ENCODE data around the gene PRKN. TPM values are rescaled to one million over a fixed set of nuclear protein-coding genes. Genes with fewer than 3 reads are reported as not detected.

Gene PRKN
- total RNA-seq, 1 donor from 2014 or later: 7.0 TPM

- Mint-ChIP-seq H3K27me3 (ENCODE audit: unreplicated experiment) (peaks cover 3% of the 10 kb centered on the region), H3K36me3 (ENCODE audit: unreplicated experiment) (no peaks in the 10 kb centered on the region), H3K27ac (ENCODE audit: unreplicated experiment) (no peak overlapping the region), H3K9me3 (ENCODE audit: unreplicated experiment) (peaks cover 2% of the 10 kb centered on the region), H3K4me1 (ENCODE audit: low read depth, unreplicated experiment) (no peaks in the 10 kb centered on the region), H3K4me3 (ENCODE audit: unreplicated experiment) (no peak overlapping the region)
- TF ChIP-seq, protein P1, sequence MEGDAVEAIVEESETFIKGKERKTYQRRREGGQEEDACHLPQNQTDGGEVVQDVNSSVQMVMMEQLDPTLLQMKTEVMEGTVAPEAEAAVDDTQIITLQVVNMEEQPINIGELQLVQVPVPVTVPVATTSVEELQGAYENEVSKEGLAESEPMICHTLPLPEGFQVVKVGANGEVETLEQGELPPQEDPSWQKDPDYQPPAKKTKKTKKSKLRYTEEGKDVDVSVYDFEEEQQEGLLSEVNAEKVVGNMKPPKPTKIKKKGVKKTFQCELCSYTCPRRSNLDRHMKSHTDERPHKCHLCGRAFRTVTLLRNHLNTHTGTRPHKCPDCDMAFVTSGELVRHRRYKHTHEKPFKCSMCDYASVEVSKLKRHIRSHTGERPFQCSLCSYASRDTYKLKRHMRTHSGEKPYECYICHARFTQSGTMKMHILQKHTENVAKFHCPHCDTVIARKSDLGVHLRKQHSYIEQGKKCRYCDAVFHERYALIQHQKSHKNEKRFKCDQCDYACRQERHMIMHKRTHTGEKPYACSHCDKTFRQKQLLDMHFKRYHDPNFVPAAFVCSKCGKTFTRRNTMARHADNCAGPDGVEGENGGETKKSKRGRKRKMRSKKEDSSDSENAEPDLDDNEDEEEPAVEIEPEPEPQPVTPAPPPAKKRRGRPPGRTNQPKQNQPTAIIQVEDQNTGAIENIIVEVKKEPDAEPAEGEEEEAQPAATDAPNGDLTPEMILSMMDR (IDR thresholded peaks at IDR 0.05; ENCODE audit: partially characterized antibody, unreplicated experiment): no peak
- no peak for DNase-seq
Observed at GRCh38 chr6:161649841-161650240, 1077.7 kb downstream of the PRKN start.

DNA sequence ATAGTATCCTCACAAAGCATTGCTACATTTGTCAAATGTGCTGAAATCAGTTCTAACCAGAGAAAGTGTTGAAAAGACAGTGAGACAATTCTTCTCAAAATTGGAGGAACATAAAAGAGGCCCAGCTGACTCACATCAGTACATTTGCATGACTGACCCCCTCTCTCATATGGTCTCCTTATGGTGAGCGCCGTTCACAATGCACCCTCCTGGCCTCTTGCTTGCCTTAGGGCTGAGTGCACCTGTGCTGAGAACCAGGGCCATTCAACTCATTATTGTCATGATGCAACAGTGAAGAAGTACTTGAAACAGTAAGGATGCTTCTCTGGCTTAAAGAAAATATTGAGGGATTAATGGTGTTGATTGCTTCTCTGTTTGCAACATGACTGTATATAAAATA is 1078.5 kb downstream of the PRKN start:
- peaks cover 2% of the 10 kb centered on the region for H3K9me3 Mint-ChIP-seq (ENCODE audit: unreplicated experiment)
- TF ChIP-seq, protein P1 (IDR thresholded peaks at IDR 0.05; ENCODE audit: partially characterized antibody, unreplicated experiment): no peak
- H3K27me3 Mint-ChIP-seq (ENCODE audit: unreplicated experiment): peaks cover 3% of the 10 kb centered on the region
- H3K4me1 Mint-ChIP-seq (ENCODE audit: low read depth, unreplicated experiment): no peaks in the 10 kb centered on the region
- no peak overlapping the region for H3K4me3 Mint-ChIP-seq (ENCODE audit: unreplicated experiment)
- H3K27ac Mint-ChIP-seq (ENCODE audit: unreplicated experiment): no peak overlapping the region
- no peak for DNase-seq
- no peaks in the 10 kb centered on the region for H3K36me3 Mint-ChIP-seq (ENCODE audit: unreplicated experiment)

DNA sequence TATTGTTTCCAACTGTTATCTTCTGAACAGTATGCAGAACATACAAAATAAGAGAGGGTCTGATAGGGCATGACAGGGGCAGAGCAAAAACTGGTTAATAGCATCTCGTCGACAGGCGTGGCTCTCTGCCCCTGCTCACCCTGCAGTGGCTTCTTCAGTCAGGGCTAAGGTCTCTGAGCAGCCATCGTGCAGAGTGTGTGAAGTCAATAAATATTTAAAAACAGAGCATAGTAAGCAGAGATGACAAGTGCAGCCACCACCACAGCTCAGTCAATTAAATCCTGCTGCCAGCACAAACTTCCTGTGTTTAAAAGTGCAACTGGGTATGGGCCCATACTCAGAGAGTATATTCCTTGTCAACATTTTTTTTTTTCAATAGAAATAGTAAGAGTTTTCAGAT is 1080.3 kb downstream of the PRKN start:
- no peak for DNase-seq
- H3K27ac Mint-ChIP-seq (ENCODE audit: unreplicated experiment): no peak overlapping the region
- TF ChIP-seq, protein P1 (IDR thresholded peaks at IDR 0.05; ENCODE audit: partially characterized antibody, unreplicated experiment): no peak

GRCh38 chr6:161644521-161644920 is 1083.0 kb downstream of the PRKN start:
- H3K4me1 Mint-ChIP-seq (ENCODE audit: low read depth, unreplicated experiment): peaks cover 19% of the 10 kb centered on the region
- peaks cover 3% of the 10 kb centered on the region for H3K27me3 Mint-ChIP-seq (ENCODE audit: unreplicated experiment)
- no peak overlapping the region for H3K4me3 Mint-ChIP-seq (ENCODE audit: unreplicated experiment)
- no peak overlapping the region for H3K27ac Mint-ChIP-seq (ENCODE audit: unreplicated experiment)
- H3K9me3 Mint-ChIP-seq (ENCODE audit: unreplicated experiment): peaks cover 3% of the 10 kb centered on the region
- H3K36me3 Mint-ChIP-seq (ENCODE audit: unreplicated experiment): no peaks in the 10 kb centered on the region
- no peak for DNase-seq
- TF ChIP-seq, protein P1 (IDR thresholded peaks at IDR 0.05; ENCODE audit: partially characterized antibody, unreplicated experiment): no peak

More for the DNA sequence above, 1080.3 kb downstream of the PRKN start:
- no peak overlapping the region for H3K4me3 Mint-ChIP-seq (ENCODE audit: unreplicated experiment)
- H3K27me3 Mint-ChIP-seq (ENCODE audit: unreplicated experiment): peaks cover 3% of the 10 kb centered on the region
- H3K9me3 Mint-ChIP-seq (ENCODE audit: unreplicated experiment): peaks cover 2% of the 10 kb centered on the region
- H3K4me1 Mint-ChIP-seq (ENCODE audit: low read depth, unreplicated experiment): no peaks in the 10 kb centered on the region
- H3K36me3 Mint-ChIP-seq (ENCODE audit: unreplicated experiment): no peaks in the 10 kb centered on the region

- DNase-seq: no peak
- TF ChIP-seq, protein P1 (IDR thresholded peaks at IDR 0.05; ENCODE audit: partially characterized antibody, unreplicated experiment): no peak
- Mint-ChIP-seq H3K9me3 (ENCODE audit: unreplicated experiment) (peaks cover 3% of the 10 kb centered on the region), H3K27ac (ENCODE audit: unreplicated experiment) (no peak overlapping the region), H3K4me3 (ENCODE audit: unreplicated experiment) (no peak overlapping the region), H3K4me1 (ENCODE audit: low read depth, unreplicated experiment) (peaks cover 24% of the 10 kb centered on the region), H3K36me3 (ENCODE audit: unreplicated experiment) (no peaks in the 10 kb centered on the region), H3K27me3 (ENCODE audit: unreplicated experiment) (peaks cover 2% of the 10 kb centered on the region)
Observed at GRCh38 chr6:161641175-161641574, 1086.4 kb downstream of the PRKN start.
